ENCODE results near the gene C7orf33.

DNA sequence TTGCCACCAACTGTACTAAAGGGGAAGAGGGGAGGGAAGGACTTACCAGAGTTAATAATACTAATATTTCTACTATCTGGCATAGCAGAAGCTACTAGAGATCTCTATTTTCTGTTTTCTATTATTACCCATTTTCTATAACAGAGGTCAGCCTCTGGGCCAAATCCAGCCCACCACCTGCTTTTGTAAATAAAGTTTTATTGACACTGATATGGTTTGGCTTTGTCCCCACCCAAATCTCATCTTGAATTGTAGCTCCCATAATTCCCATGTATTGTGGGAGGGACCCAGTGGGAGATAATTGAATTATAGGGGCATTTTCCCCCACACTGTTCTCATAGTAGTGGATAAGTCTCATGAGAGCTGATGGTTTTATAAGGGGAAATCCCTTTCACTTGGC, 62.2 kb downstream of the C7orf33 start:
- TF ChIP-seq, protein P1, sequence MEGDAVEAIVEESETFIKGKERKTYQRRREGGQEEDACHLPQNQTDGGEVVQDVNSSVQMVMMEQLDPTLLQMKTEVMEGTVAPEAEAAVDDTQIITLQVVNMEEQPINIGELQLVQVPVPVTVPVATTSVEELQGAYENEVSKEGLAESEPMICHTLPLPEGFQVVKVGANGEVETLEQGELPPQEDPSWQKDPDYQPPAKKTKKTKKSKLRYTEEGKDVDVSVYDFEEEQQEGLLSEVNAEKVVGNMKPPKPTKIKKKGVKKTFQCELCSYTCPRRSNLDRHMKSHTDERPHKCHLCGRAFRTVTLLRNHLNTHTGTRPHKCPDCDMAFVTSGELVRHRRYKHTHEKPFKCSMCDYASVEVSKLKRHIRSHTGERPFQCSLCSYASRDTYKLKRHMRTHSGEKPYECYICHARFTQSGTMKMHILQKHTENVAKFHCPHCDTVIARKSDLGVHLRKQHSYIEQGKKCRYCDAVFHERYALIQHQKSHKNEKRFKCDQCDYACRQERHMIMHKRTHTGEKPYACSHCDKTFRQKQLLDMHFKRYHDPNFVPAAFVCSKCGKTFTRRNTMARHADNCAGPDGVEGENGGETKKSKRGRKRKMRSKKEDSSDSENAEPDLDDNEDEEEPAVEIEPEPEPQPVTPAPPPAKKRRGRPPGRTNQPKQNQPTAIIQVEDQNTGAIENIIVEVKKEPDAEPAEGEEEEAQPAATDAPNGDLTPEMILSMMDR (IDR thresholded peaks at IDR 0.05) = no peak
- no peak for TF ChIP-seq POLR2A (IDR thresholded peaks at IDR 0.05)

Measured in testis (tissue), 2 donors.